Measurements from ENCODE around the gene BNC1. TPM values are rescaled to one million over a fixed set of nuclear protein-coding genes. Genes with fewer than 3 reads are reported as not detected.

BNC1 gene, protein sequence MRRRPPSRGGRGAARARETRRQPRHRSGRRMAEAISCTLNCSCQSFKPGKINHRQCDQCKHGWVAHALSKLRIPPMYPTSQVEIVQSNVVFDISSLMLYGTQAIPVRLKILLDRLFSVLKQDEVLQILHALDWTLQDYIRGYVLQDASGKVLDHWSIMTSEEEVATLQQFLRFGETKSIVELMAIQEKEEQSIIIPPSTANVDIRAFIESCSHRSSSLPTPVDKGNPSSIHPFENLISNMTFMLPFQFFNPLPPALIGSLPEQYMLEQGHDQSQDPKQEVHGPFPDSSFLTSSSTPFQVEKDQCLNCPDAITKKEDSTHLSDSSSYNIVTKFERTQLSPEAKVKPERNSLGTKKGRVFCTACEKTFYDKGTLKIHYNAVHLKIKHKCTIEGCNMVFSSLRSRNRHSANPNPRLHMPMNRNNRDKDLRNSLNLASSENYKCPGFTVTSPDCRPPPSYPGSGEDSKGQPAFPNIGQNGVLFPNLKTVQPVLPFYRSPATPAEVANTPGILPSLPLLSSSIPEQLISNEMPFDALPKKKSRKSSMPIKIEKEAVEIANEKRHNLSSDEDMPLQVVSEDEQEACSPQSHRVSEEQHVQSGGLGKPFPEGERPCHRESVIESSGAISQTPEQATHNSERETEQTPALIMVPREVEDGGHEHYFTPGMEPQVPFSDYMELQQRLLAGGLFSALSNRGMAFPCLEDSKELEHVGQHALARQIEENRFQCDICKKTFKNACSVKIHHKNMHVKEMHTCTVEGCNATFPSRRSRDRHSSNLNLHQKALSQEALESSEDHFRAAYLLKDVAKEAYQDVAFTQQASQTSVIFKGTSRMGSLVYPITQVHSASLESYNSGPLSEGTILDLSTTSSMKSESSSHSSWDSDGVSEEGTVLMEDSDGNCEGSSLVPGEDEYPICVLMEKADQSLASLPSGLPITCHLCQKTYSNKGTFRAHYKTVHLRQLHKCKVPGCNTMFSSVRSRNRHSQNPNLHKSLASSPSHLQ
- total RNA-seq = 15.3 and 41.8 TPM in 2 replicates

DNA sequence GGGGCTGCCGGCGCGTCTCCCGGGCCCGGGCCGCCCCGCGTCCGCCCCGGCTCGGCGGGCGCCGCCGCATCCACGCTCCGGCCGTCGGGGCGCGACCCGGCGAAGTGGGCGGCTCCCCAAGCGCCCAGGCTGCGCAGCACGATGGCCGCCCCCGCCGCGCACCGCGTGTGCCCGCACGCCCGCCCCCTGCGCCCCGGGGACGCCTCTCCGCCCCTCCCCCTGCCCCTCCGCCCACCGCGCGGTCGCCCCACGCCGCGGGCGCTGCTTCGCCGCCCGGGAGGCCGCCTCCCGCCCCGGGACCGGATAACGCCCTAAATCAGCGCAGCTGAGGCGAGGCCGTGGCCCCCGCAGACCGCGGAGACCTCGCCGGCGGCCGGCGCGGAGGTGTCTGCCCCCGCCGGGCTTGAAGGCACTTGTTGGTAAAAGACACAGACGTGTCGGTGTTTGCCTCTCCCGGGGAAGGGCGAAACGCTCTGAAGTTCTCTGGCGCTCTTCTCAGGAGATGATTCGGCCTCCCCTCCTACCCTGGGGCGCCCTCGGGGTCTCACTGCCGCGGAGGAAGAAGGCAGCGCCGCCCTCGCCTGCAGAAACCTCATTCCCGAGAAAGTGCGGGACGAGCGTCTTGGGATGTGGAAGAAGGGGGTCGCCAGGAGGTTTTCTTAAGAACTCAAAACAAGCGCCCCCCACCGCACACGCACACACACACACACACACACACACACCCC is at the start of gene BNC1:
Gene BNC1 (minus strand): TSS at position 106 of the 725 bp plus-strand sequence. CDS start 36 bp downstream, at position 70.

DNA sequence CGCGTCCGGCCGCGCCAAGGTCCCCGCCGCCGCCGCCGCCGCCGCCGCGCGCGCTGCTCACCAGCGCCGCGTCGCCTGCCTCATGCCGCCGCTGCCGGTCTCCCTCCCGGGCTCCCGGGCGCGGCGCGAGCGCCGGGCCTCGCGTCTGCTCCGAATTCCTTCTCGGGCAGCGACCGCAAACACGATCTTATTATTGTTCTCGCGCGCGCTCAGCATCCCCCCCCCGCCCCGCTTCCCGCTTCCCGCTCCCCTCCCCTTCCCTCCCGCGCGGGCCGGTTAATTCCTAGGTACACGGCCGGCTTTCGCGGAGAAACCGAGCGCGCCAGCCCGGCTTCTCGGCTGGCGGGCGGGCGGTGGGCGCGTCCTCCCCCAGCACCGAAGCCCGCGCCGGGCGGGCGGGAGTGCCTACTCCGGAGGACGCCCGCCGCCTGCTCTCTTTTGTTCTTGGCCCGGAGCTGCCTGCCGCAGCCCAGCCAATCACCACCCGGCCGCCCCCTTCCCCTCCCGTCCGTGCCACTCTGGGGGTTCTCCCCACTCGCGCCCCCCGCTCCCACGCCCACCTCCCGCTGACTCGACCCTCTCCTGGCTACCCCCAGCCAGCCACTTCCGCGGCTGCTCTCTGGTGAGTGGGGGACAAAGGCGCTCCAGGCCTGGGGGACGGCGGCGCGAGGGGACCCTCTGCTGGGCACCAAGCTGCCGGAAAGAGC is 76.7 kb downstream of the BNC1 start, which contains the start of gene HDGFL3:
Gene HDGFL3 (minus strand): TSS at position 164 of the 707 bp plus-strand sequence. CDS start 409 bp downstream, outside the sequence.

Other genes starting within 250 kb of the BNC1 start
- 53.9 and 78.7 TPM in 2 replicates for gene BTBD1, start 217.4 kb downstream of the BNC1 start, total RNA-seq
- 0.33 and 1.4 TPM in 2 replicates for gene TM6SF1, start 177.0 kb downstream of the BNC1 start, total RNA-seq
- gene HDGFL3, start 76.8 kb downstream of the BNC1 start, total RNA-seq = 9.6 and 12.4 TPM in 2 replicates
- gene SH3GL3, start 162.7 kb upstream of the BNC1 start, total RNA-seq = 0.38 and 0.98 TPM in 2 replicates